ACC112 (cell line): Measurements from ENCODE around the gene MVP.
"Not testable (repeated sequence)": the region's sequence is repeated elsewhere in the genome, so short reads cannot be mapped to it uniquely, and the experiment has no call there.

Experiments used
- H2AFZ ChIP-seq: fragments of 200-600 bp; sonication (generic); one replicate; pipeline ENCODE4 v1.6.0; 2017; ENCODE audit warnings: antibody characterized with exemption, low read length; ENCODE audit not compliant: unreplicated experiment
- H3K27ac ChIP-seq: fragments of 200-600 bp; sonication (generic); 2 replicates; pipeline ENCODE4 v1.5.1; 2014; ENCODE audit warnings: low read depth, mild to moderate bottlenecking, antibody characterized with exemption, low read length, moderate library complexity
- H3K27me3 ChIP-seq: fragments of 200-600 bp; sonication (generic); 2 replicates; pipeline ENCODE4 v1.6.1; 2014; ENCODE audit warnings: mild to moderate bottlenecking, antibody characterized with exemption, low read length, moderate library complexity, mixed read lengths; ENCODE audit not compliant: insufficient read depth
- H3K36me3 ChIP-seq: fragments of 200-600 bp; sonication (generic); 2 replicates; pipeline ENCODE4 v1.6.1; 2016; ENCODE audit warnings: mild to moderate bottlenecking, antibody characterized with exemption, low read length, moderate library complexity, mixed read lengths; ENCODE audit not compliant: insufficient read depth
- H3K4me1 ChIP-seq: fragments of 200-600 bp; sonication (generic); one replicate; pipeline ENCODE4 v1.6.1; 2016; ENCODE audit warnings: low read length, mixed read lengths; ENCODE audit not compliant: insufficient read depth, unreplicated experiment, control insufficient read depth
- H3K4me3 ChIP-seq: fragments of 200-600 bp; sonication (generic); 2 replicates; pipeline ENCODE4 v1.5.1; 2014; ENCODE audit warnings: mild to moderate bottlenecking, low read depth, low read length
- H3K79me2 ChIP-seq: fragments of 200-600 bp; sonication (generic); one replicate; pipeline ENCODE4 v1.6.0; 2016; ENCODE audit warnings: low read length; ENCODE audit not compliant: control insufficient read depth, unreplicated experiment, insufficient read depth

The MVP gene

DNA sequence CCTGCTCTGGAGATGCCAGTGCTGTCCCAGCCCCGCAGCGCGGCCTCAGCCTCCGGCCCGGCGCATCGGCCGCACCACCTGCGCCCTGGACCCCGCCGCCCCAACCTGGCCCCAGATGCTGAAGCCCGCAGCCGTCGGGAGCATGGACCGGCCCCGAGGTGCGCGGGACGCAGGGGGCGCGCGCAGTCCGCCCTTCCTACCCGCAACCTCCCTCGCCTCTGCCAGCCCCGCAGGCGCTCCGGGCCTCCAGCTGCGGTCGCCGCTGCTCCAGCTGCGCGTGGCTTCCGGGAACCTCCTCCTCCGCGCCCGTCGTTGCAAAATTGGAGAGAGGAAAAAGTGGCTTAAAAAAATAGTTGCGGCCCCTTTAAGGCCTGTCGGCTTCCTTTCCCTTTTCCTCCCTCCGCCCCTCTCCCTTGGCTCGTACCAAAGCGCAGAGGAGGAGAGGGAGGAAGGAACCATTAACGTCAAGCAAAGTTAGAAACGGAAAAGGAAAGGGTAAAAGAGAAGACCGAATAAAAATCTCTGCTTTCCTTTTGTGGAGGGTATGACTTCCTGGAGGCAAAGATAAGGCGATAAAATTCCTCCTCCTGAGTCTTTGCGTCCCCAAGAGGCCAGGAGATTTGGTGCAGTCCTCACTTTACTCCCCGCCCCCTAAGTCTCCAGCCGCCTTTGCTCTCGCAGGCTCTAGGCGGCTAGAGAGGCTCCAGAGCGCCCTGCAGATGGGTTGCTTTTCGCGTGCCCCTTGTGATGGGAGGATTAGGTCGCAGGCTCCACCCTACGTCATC, 42.8 kb downstream of the MVP start, which contains the start of gene CDIPT:
CDIPT (minus strand) TSS at position 343 of the 785 bp plus-strand sequence. CDS start 369 bp downstream, outside the sequence.
- Histone ChIP-seq H3K4me3 (peak within 1 kb of the TSS; percentile 86), H2AFZ (peak within 1 kb of the TSS; percentile 66), H3K4me1 (peaks cover 4% of the 10 kb centered on the region), H3K27ac (peak within 1 kb of the TSS; percentile 84), H3K27me3 (no peaks in the 10 kb centered on the region), H3K36me3 (no peaks in the 10 kb centered on the region; the same call in 1 of the 2 replicates), H3K79me2 (peaks cover 15% of the 10 kb centered on the region)

DNA sequence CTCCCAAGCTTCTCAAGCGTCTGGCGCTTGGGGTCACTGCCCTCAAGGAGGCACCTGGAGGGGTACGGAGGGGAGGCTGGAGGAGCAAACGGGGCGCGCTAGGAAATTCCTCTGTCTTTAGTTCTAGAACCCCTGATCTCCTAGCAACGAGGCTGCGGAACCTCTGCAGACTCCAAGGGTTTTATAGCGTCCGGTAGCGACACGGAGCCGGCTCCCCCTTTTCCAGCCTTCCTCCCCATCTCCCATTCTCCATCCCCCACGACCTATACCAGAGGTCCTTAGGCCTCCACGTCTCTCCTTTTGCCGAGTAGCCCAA, 43.4 kb downstream of the MVP start:
- Histone ChIP-seq H3K4me3 (peak overlapping the region; percentile 86), H3K27me3 (no peaks in the 10 kb centered on the region), H2AFZ (peak overlapping the region; percentile 66), H3K79me2 (peaks cover 15% of the 10 kb centered on the region), H3K36me3 (no peaks in the 10 kb centered on the region; the same call in 1 of the 2 replicates), H3K4me1 (peaks cover 4% of the 10 kb centered on the region), H3K27ac (no peak overlapping the region)

DNA sequence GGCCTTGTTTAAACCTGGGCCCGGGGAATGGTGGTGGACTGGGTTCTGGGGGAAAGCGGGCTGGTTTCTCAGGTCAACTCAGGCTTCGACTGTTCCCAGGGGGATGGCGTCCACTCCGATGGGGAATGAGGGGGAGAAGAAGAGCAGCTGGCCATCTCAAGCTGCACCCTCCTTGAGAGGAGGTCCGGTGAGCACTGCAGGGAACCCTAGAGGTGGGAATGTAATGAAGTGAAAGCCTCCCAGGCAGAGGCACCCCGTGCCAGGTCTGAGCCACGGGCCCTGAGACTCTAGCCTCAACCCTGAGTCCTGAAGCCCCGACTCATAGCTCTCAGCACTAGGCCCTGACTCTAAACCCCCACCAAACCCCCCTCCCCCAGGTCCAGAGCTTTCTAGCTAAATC, 43.9 kb downstream of the MVP start:
- Histone ChIP-seq H2AFZ (no peak overlapping the region), H3K27ac (no peak overlapping the region), H3K27me3 (no peaks in the 10 kb centered on the region), H3K4me3 (no peak overlapping the region), H3K36me3 (no peaks in the 10 kb centered on the region; the same call in 1 of the 2 replicates), H3K79me2 (peaks cover 15% of the 10 kb centered on the region), H3K4me1 (peaks cover 4% of the 10 kb centered on the region)

DNA sequence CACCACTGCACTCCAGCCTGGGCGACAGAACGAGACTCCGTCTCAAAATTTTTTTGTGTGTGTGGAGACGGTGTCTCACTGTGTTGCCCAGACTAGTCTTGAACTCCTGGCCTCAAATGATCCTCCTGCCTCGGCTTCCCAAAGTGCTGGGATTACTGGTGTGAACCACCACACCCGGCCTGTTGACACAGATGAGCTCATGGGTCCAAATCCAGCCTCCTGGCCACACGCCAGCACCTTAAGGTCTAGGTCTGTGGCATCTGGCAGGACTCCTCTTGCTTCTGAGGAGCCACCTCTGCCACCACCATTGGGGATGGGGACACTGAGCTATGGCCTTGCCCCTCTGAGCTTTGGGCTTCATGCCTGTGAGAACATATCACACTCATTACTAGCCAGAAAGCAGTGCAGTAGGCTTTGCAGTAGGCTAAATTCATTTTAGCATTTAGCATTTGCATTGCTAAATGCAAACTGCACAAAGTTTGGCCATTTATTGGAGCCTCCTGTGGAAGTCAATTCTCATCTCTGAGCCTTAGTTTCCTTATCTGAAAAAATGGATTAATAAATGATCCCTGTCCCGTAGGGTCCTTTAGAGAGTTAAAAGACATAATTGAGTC, 48.2 kb downstream of the MVP start:
- H3K36me3 ChIP-seq, result no peaks in the 10 kb centered on the region
- no peaks in the 10 kb centered on the region for H3K79me2 ChIP-seq
- no peak overlapping the region for H2AFZ ChIP-seq
- H3K27me3 ChIP-seq, result no peaks in the 10 kb centered on the region
- H3K4me1 ChIP-seq, result no peaks in the 10 kb centered on the region
- H3K27ac ChIP-seq, result no peak overlapping the region
- H3K4me3 ChIP-seq, result no peak overlapping the region

DNA sequence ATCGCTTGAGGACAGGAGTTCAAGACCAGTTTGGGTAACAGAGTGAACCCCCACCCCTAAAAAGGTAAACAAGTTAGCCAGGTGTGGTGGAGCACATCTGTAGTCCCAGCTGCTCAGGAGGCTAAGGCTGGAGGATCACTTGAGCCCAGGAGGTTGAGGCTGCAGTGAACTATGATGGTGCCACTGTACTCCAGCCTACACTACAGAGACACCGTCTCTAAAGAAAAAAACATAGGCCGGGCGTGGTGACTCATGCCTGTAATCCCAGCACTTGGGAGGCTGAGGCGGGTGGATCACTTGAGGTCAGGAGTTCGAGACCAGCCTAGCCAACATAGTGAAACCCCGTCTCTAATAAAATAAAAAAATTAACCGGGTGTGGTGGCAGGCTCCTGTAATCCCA, 48.8 kb downstream of the MVP start:
- H3K27ac ChIP-seq, H3K36me3 ChIP-seq, H2AFZ ChIP-seq, H3K4me1 ChIP-seq, H3K79me2 ChIP-seq, H3K27me3 ChIP-seq, H3K4me3 ChIP-seq: not testable (repeated sequence)

DNA sequence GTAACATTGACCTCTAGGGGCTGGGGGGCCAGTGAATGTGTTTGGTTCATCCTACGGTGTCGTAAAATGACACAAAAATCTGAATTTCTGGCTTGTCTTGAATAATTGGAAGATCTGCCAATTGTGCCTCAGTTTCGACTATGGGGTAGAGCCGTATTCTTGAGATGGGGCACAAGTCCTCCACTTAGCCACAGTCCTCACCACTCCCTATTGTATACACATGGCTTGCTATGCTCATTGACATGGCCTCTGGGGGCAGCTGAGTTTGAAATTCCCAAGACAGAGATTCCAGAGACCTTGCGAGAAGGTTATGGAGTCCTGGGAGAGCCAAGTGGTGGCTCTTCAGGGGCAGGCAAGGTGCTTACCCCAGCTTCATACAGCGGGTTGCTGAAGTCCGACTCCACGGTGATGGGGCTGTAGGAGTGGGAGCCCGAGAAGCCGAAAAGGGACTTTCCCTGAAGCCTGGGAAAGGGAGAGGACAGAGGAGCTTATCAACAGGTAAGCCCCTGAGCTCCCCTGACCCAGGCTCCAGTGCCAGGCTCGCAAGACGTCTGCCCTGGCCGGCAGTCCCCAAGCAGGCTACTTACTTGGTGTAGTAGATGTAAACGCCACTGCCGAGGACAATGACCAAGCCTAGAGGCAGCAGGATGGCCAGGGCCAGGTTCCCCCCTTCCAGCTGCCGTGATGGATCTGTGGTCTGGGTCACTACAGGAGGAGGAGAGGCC, 51.7 kb downstream of the MVP start:
- no peak overlapping the region for H3K4me3 ChIP-seq
- H3K4me1 ChIP-seq, result no peaks in the 10 kb centered on the region
- peaks cover 12% of the 10 kb centered on the region for H3K27me3 ChIP-seq
- H3K27ac ChIP-seq, result no peak overlapping the region
- no peaks in the 10 kb centered on the region for H3K36me3 ChIP-seq
- no peak overlapping the region for H2AFZ ChIP-seq
- no peaks in the 10 kb centered on the region for H3K79me2 ChIP-seq

DNA sequence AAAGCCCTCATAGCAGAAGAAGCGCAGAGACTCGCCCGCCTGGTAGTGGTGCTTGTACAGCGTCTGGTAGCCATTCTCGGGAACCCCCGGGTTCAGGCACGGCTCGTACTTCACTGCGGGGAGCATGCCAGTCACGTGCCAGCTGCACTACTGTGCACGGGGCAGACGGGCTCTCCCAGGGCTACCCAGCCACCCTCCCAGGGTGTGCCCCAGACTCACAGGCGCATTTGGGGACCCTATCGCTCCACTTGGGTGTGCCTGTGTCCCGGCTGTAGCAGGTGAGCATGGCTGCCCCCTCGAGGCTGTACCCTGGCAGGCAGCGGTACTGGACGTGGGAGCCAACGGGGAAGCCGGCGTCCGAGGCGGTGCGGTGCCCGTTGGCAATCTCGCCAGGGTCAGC, 53.1 kb downstream of the MVP start:
- Histone ChIP-seq H3K4me1 (no peaks in the 10 kb centered on the region), H2AFZ (no peak overlapping the region), H3K4me3 (no peak overlapping the region), H3K27me3 (peaks cover 25% of the 10 kb centered on the region), H3K27ac (no peak overlapping the region), H3K79me2 (no peaks in the 10 kb centered on the region), H3K36me3 (no peaks in the 10 kb centered on the region)

DNA sequence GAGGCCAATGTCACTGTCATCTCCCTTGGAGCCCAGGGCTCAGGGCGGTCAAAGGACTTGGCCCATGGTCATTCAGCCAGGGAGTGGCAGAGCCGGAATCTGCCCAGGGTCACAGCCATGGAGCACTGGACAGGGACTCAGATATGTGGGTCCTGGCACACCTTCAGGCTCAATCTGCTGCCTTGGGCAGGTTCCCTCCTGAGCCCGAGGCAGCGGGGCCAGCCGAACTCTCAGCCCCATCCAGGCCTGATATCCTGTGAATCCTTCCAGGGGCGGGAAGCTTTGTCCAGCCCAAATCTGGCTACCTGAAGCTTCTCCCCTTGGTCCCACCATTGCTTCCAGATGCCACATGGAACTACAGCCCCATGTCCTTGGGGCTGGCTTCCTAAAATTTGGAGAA, 54.9 kb downstream of the MVP start:
- H3K79me2 ChIP-seq, result no peaks in the 10 kb centered on the region
- no peak overlapping the region for H3K4me3 ChIP-seq
- H3K36me3 ChIP-seq, result no peaks in the 10 kb centered on the region
- peaks cover 25% of the 10 kb centered on the region for H3K27me3 ChIP-seq
- no peak overlapping the region for H2AFZ ChIP-seq
- no peak overlapping the region for H3K27ac ChIP-seq
- H3K4me1 ChIP-seq, result no peaks in the 10 kb centered on the region

DNA sequence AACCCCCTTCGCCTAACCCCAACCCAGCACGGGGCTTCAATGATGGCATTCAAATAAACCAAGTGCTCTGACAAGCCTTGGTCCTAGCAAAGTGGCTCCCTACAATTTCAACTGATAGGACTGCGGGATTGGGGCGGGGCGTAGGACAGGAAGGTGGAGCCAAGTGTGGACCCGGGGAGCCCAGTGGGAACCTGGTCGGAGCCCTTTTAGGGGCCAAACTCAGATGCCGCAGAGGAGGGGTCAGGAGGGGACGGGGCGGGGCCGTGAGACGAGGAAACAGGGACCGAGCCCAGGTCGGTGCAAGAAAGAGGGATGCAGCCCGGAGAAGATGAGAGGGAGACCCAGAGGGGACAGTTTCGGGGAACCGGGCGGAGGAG, 55.9 kb downstream of the MVP start:
- H2AFZ ChIP-seq, result no peak overlapping the region
- no peak overlapping the region for H3K27ac ChIP-seq
- H3K4me1 ChIP-seq, result no peaks in the 10 kb centered on the region
- H3K79me2 ChIP-seq, result no peaks in the 10 kb centered on the region
- peak overlapping the region; percentile 58 for H3K4me3 ChIP-seq
- H3K36me3 ChIP-seq, result no peaks in the 10 kb centered on the region
- H3K27me3 ChIP-seq, result peaks cover 25% of the 10 kb centered on the region

DNA sequence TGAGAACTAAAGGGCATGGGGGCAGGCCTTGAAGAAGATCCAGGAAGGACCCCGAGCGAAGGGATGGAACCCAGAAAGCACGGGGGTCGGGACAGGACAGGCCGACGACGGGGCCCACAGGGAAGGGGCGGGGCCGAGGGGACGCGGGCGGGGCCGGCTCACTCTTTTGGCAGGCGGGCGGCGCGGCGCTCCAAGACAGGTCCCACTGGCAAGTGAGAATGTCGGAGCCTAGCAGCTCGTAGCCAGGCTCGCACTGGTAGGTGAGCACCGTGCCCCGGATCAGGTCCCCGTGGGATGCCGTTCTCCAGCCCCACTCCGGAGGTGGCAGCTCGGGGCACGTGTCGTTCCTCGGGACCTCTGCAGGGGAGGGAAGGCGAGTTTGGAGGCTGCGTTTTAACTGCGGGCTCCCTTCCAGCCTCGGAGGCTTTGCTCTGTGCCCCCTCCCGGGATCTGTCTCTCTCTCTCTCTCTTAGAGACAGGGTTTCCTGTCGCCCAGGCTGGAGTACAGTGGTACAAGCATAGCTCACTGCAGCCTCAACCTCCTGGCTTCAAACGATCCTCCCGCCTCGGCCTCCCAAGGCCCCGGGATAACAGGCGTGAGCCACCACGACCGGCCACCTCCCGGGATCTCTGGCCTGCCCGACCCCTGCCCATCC, 56.5 kb downstream of the MVP start:
- Histone ChIP-seq H3K36me3 (no peaks in the 10 kb centered on the region), H3K27ac (no peak overlapping the region), H3K4me3 (peak overlapping the region; percentile 58), H3K27me3 (peaks cover 25% of the 10 kb centered on the region), H2AFZ (peak overlapping the region; percentile 15), H3K79me2 (no peaks in the 10 kb centered on the region), H3K4me1 (no peaks in the 10 kb centered on the region)
